Kasumi-1 (cell line): ENCODE results near the gene CHP1.
"Not testable (repeated sequence)": the region's sequence is repeated elsewhere in the genome, so short reads cannot be mapped to it uniquely, and the experiment has no call there.

Source experiments
- DNase-seq, 2 experiments: peaks; one replicate each; lab custom pipeline; 2025; lab: John Stamatoyannopoulos, UW

Gene CHP1

DNA sequence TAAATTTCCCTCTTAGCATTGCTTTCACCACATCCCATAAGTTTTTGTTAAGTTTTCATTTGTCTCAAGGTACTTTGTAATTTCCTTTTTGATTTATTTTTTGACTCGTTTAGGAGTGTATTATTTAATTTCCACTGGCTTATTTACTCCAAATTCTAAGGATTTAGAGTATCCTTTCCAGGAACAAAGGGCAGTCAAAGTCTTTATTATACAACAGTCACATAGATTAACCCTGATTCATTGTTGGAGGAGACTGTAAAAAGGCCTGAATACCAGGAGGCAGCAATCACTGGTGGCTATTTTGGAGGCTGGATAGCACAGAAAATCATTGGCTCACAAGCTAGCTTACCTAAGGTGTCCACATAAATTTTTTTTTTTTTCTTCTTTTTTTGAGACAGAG is 61.5 kb downstream of the CHP1 start:
- no peak for DNase-seq

DNA sequence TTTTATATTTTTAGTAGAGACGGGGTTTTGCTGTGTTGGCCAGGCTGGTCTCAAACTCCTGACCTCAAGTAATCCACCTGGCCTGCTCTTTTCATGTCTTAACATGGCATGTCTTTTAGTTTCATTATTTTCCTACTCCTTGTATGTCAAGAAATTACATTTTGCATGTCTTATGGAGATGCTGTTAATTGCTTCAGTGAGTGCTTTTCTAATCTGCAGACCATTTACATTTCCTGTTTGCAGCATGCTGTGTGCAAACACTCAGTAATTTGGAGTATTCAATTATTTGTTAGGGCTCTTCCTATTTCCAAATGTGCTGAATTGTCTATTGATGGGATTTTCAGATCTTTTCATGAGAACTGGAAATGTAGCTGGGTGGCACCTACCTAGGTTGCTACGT is 70.1 kb downstream of the CHP1 start:
- not testable (repeated sequence) for DNase-seq

DNA sequence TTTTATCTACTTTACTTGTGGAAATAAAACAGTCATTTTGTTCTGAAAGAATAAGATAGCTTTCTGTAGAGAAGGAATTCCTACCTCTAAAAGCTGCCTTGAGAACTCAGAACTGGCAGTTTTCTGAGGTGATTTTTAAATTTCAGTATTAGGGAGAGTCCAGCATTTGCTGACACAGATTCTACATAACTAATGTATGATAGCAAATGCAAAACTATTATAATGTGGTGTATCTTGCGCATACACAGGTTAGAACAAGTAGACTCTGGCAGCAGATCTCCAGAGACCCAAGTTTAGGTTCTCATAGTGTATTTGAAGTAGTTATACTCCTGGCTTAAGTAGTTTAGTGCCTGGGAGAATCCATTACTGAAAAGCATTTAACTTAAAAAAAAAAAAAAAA is 70.5 kb downstream of the CHP1 start:
- DNase-seq = no peak

DNA sequence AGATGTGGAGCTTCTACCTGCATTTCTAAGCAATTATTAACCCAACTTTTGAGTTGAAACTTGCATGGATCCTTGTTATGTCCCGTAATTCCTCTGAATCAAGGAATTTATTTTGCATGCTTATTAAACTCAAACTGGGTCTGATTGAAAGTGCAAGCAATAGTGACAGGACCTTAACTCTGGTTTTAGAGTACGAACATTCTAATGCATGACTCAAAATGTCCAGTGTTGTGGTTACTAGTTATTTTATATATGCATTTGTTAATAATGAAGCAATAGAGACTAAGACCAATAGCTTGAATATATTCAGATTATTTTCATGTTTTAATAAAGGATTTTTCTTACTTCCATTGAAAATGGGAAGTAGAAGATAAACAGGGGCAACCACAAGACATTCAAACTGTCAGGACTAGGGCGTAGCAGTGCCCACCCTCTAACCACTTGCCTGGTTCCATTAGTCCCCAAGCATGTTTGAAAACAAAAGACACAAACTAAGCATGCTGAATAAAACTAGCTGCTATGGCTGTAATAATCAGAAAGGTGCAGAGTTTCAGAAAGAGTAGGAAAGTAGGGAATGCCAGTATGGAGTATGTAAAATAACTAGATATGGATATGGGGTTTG is 73.2 kb downstream of the CHP1 start:
- DNase-seq = peak in 1 of 2 experiments; percentile 10

DNA sequence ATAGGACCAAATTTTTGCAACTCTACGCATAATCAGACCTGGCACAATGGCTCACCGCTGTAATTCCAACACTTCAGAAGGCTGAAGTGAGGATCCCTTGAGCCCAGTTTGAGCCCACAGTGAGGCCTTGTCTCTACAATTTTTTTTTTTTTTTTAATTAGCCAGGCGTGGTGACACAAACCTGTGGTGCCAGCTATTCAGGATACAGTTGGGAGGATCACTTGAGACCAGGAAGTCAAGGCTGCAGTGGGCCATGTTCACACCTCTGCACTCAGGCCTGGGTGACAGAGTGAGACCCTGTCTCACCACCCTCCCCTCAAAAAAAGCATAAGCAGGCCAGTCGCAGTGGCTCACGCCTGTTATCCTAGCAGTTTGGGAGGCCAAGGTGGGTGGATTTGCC is 76.6 kb downstream of the CHP1 start:
- DNase-seq = no peak

DNA sequence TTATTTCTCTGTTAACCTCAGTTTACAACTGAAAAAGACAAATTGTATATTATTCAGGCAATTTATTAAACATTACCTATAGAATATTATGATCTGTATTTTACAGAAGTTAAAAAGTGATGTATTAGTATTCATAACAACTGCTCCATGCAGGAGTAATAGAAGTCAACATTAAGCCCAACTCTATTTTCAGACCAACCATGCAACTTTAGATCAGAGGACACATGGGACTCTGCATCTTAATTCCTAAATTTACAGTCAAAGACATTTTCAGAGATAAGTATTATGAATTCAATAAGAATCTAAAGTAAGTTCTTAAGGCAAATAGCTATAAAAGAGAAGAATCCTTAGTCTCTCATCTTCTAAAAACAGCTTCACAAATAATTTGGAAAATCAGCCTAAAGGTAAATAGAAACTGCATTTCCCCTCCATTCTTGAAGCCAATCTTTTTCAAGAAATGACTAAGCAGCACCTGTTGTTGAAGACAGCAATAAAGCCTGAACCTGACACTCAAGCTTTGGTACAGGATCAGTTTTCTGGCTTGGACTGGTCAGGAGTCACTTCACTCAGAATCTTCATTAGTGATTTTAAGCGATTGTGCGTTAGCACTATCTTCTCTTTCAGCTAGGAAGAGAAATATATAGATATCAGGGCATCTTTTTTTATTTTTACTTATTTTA is 78.3 kb downstream of the CHP1 start:
- DNase-seq = no peak

DNA sequence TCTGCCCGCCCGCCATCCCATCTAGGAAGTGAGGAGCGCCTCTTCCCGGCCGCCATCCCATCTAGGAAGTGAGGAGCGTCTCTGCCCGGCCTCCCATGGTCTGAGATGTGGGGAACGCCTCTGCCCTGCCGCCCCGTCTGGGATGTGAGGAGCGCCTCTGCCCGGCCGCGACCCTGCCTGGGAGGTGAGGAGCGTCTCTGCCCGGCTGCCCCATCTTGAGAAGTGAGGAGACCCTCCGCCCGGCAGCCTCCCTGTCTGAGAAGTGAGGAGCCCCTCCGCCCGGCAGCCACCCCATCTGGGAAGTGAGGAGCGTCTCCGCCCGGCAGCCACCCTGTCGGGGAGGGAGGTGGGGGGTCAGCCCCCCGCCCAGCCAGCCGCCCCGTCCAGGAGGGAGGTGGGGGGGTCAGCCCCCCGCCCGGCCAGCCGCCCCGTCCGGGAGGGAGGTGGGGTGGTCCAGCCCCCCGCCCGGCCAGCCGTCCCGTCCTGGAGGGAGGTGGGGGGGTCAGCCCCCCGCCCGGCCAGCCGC is 89.8 kb downstream of the CHP1 start:
- DNase-seq = not testable (repeated sequence)

DNA sequence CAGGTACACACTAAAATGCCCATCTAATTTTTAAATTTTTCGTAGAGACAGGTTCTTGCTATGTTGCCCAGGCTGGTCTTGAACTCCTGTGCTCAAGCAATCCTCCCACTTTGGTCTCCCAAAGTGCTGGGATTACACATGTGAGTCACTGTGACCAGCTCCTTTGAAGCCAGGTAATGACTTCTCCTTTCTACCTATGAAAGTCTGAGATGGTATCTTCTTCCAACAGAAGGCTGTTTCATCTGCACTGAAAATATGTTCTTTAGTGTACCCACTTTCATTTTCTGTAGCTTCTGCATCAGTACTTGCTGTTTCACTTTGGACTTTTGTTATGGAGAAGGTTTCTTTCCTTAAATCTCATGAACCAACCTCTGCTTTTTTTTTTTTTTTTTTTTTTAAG is 92.5 kb downstream of the CHP1 start:
- no peak for DNase-seq

DNA sequence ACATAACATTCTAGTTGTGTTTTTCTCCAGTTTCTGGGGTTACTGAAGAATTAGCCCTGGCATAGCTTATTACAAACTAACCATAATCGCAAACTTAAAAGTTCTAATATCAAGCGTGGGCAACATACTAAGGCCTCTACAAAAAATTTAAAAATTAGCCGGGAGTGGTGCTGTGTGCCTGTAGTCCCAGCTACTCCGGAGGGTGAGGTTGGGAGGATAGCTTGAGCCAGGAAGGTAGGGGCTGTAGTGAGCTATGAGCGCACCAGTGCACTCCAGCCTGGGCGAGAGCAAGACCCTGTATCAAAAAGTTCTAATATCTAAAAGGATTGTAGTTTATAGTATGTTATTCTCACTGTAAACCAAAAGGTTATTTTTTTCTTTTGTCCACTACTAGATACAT is 100.2 kb downstream of the CHP1 start:
- no peak for DNase-seq
